ENCODE data around the gene ELL2. TPM values are rescaled to one million over a fixed set of nuclear protein-coding genes. Genes with fewer than 3 reads are reported as not detected.
A peak's percentile ranks its signal among the peaks of the same experiment; 100 is the strongest.

ELL2 gene
- total RNA-seq, 1 donor from 2014 or later, result 118 TPM

DNA sequence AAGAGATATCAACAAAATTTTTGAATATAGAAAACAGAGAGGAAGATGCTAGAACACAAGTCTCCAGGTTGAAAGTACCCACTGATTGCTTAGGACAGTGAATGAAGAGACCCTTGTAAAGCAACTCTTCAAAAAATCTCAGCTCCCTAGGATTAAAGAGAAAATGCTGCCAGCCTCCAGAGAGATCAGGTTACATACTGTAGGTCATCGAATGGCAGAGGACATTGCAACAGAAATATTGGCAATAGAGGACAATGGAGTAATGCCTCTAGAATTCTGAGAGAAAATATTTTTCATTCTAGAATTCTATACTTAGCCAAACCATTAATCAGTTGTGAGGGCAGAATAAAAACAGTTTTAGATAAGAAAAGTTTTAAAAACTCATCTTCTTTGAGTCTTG lies 43.1 kb upstream of the ELL2 start:
- H3K36me3 Mint-ChIP-seq (ENCODE audit: low read depth, unreplicated experiment), result no peaks in the 10 kb centered on the region
- no peak for DNase-seq (ENCODE audit: low read depth)
- H3K27ac ChIP-seq (ENCODE audit: low read depth, low read length), result no peak overlapping the region
- H3K4me1 ChIP-seq (ENCODE audit: insufficient read depth, low read length), result no peaks in the 10 kb centered on the region
- no peak overlapping the region for H3K4me3 ChIP-seq (ENCODE audit: insufficient read depth, low read depth, low read length)
- H3K27me3 Mint-ChIP-seq (ENCODE audit: low read depth, unreplicated experiment), result no peaks in the 10 kb centered on the region
- TF ChIP-seq, protein P1, sequence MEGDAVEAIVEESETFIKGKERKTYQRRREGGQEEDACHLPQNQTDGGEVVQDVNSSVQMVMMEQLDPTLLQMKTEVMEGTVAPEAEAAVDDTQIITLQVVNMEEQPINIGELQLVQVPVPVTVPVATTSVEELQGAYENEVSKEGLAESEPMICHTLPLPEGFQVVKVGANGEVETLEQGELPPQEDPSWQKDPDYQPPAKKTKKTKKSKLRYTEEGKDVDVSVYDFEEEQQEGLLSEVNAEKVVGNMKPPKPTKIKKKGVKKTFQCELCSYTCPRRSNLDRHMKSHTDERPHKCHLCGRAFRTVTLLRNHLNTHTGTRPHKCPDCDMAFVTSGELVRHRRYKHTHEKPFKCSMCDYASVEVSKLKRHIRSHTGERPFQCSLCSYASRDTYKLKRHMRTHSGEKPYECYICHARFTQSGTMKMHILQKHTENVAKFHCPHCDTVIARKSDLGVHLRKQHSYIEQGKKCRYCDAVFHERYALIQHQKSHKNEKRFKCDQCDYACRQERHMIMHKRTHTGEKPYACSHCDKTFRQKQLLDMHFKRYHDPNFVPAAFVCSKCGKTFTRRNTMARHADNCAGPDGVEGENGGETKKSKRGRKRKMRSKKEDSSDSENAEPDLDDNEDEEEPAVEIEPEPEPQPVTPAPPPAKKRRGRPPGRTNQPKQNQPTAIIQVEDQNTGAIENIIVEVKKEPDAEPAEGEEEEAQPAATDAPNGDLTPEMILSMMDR (IDR thresholded peaks at IDR 0.05; ENCODE audit: insufficient read depth, low read depth, low read length), result no peak
- TF ChIP-seq EZH2 (IDR thresholded peaks at IDR 0.05; ENCODE audit: insufficient read depth, low read length), result no peak
- no peak overlapping the region for H3K9ac ChIP-seq (ENCODE audit: low read length)
- peaks cover 15% of the 10 kb centered on the region for H3K4me1 Mint-ChIP-seq (ENCODE audit: low read depth, unreplicated experiment)
- no peaks in the 10 kb centered on the region for H4K20me1 ChIP-seq (ENCODE audit: insufficient read depth, low read length)
- no peak overlapping the region for H3K27ac Mint-ChIP-seq (ENCODE audit: unreplicated experiment)
- peaks cover 4% of the 10 kb centered on the region for H3K9me3 Mint-ChIP-seq (ENCODE audit: unreplicated experiment)
- no peaks in the 10 kb centered on the region for H3K79me2 ChIP-seq (ENCODE audit: insufficient read depth, low read length)
- no peak for FAIRE-seq
- no peaks in the 10 kb centered on the region for H3K36me3 ChIP-seq (ENCODE audit: insufficient read depth, low read length)
- no peaks in the 10 kb centered on the region for H3K27me3 ChIP-seq (ENCODE audit: insufficient read depth, low read length)
- H2AFZ ChIP-seq (ENCODE audit: low read depth, low read length), result no peak overlapping the region
- H3K9me3 ChIP-seq (ENCODE audit: insufficient read depth, low read depth, low read length), result no peaks in the 10 kb centered on the region
- H3K4me2 ChIP-seq (ENCODE audit: low read length), result no peak overlapping the region
- H3K4me3 Mint-ChIP-seq (ENCODE audit: unreplicated experiment), result no peak overlapping the region

DNA sequence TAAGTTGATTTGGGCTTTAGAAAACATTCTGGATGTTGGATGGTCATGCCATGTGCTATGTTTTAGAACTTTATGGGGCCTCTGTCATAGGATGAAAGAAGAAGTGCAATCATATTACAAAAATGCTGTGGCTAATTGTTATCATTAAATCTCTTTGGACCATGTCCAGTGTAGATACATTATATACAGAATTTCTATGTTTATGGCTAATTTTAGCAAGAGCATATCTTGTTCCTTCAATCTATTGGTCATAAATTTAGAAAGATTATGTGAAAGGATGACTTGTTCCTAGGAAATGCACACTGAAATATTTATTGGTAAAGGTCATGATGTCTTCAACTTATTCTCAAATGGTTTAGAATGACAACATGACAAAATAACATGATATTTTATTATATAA lies 42.4 kb upstream of the ELL2 start:
- no peaks in the 10 kb centered on the region for H3K79me2 ChIP-seq (ENCODE audit: insufficient read depth, low read length)
- FAIRE-seq, result no peak

DNA sequence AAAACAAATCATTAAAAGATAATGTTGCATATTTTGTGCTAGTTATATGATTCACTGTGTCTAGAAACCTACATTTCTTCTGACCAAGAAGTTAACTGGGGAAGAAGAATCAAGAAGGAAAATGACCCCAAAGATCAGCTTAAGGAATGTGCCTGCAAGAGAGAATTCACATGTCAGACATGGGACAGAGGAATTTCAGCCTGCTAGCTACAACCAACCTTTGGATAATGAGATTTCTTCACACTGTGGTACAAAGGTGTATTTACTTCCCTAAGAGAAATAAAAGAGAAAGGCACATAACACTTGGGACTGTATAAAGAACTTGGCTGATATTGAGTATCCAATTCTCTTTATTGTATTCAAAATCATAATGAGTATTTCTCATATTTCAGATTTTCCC lies 39.6 kb upstream of the ELL2 start:
- no peak overlapping the region for H3K4me2 ChIP-seq (ENCODE audit: low read length)
- H3K27me3 Mint-ChIP-seq (ENCODE audit: low read depth, unreplicated experiment), result no peaks in the 10 kb centered on the region
- H3K9me3 ChIP-seq (ENCODE audit: insufficient read depth, low read depth, low read length), result no peaks in the 10 kb centered on the region
- no peak overlapping the region for H2AFZ ChIP-seq (ENCODE audit: low read depth, low read length)
- no peak overlapping the region for H3K27ac ChIP-seq (ENCODE audit: low read depth, low read length)
- H3K9ac ChIP-seq (ENCODE audit: low read length), result no peak overlapping the region
- no peaks in the 10 kb centered on the region for H3K79me2 ChIP-seq (ENCODE audit: insufficient read depth, low read length)
- H3K9me3 Mint-ChIP-seq (ENCODE audit: unreplicated experiment), result peaks cover 5% of the 10 kb centered on the region
- H3K4me3 Mint-ChIP-seq (ENCODE audit: unreplicated experiment), result no peak overlapping the region
- FAIRE-seq (no peak), DNase-seq (ENCODE audit: low read depth) (peak; percentile 47)
- TF ChIP-seq, protein P1 (IDR thresholded peaks at IDR 0.05; ENCODE audit: insufficient read depth, low read depth, low read length), result no peak
- TF ChIP-seq EZH2 (IDR thresholded peaks at IDR 0.05; ENCODE audit: insufficient read depth, low read length), result no peak
- H3K4me1 Mint-ChIP-seq (ENCODE audit: low read depth, unreplicated experiment), result peaks cover 10% of the 10 kb centered on the region
- no peaks in the 10 kb centered on the region for H3K36me3 ChIP-seq (ENCODE audit: insufficient read depth, low read length)
- no peaks in the 10 kb centered on the region for H4K20me1 ChIP-seq (ENCODE audit: insufficient read depth, low read length)
- no peak overlapping the region for H3K4me3 ChIP-seq (ENCODE audit: insufficient read depth, low read depth, low read length)
- no peaks in the 10 kb centered on the region for H3K36me3 Mint-ChIP-seq (ENCODE audit: low read depth, unreplicated experiment)
- H3K27me3 ChIP-seq (ENCODE audit: insufficient read depth, low read length), result no peaks in the 10 kb centered on the region
- H3K27ac Mint-ChIP-seq (ENCODE audit: unreplicated experiment), result peak overlapping the region; percentile 67
- no peaks in the 10 kb centered on the region for H3K4me1 ChIP-seq (ENCODE audit: insufficient read depth, low read length)

More for the DNA sequence above, 42.4 kb upstream of the ELL2 start:
- Histone ChIP-seq H3K27me3 (ENCODE audit: insufficient read depth, low read length) (no peaks in the 10 kb centered on the region), H4K20me1 (ENCODE audit: insufficient read depth, low read length) (no peaks in the 10 kb centered on the region), H3K9me3 (ENCODE audit: insufficient read depth, low read depth, low read length) (no peaks in the 10 kb centered on the region), H3K9ac (ENCODE audit: low read length) (no peak overlapping the region), H3K4me1 (ENCODE audit: insufficient read depth, low read length) (no peaks in the 10 kb centered on the region), H2AFZ (ENCODE audit: low read depth, low read length) (no peak overlapping the region), H3K4me2 (ENCODE audit: low read length) (no peak overlapping the region), H3K27ac (ENCODE audit: low read depth, low read length) (no peak overlapping the region), H3K4me3 (ENCODE audit: insufficient read depth, low read depth, low read length) (no peak overlapping the region), H3K36me3 (ENCODE audit: insufficient read depth, low read length) (no peaks in the 10 kb centered on the region)
- DNase-seq (ENCODE audit: low read depth), result no peak
- H3K4me3 Mint-ChIP-seq (ENCODE audit: unreplicated experiment), result no peak overlapping the region
- H3K27me3 Mint-ChIP-seq (ENCODE audit: low read depth, unreplicated experiment), result no peaks in the 10 kb centered on the region
- H3K36me3 Mint-ChIP-seq (ENCODE audit: low read depth, unreplicated experiment), result no peaks in the 10 kb centered on the region
- peaks cover 12% of the 10 kb centered on the region for H3K4me1 Mint-ChIP-seq (ENCODE audit: low read depth, unreplicated experiment)
- H3K9me3 Mint-ChIP-seq (ENCODE audit: unreplicated experiment), result peaks cover 2% of the 10 kb centered on the region
- no peak overlapping the region for H3K27ac Mint-ChIP-seq (ENCODE audit: unreplicated experiment)
- TF ChIP-seq, protein P1 (IDR thresholded peaks at IDR 0.05; ENCODE audit: insufficient read depth, low read depth, low read length), result no peak
- TF ChIP-seq EZH2 (IDR thresholded peaks at IDR 0.05; ENCODE audit: insufficient read depth, low read length), result no peak

Measured in astrocyte (in vitro differentiated cells and primary cell).